ENCODE data around the gene NIPAL3. TPM values are rescaled to one million over a fixed set of nuclear protein-coding genes. Genes with fewer than 3 reads are reported as not detected.
A peak's percentile ranks its signal among the peaks of the same experiment; 100 is the strongest.
"Not testable (repeated sequence)": the region's sequence is repeated elsewhere in the genome, so short reads cannot be mapped to it uniquely, and the experiment has no call there.

Gene NIPAL3
- total and polyA plus RNA-seq, 4 donors: 23.9 to 66.8 (median 25.3) TPM

DNA sequence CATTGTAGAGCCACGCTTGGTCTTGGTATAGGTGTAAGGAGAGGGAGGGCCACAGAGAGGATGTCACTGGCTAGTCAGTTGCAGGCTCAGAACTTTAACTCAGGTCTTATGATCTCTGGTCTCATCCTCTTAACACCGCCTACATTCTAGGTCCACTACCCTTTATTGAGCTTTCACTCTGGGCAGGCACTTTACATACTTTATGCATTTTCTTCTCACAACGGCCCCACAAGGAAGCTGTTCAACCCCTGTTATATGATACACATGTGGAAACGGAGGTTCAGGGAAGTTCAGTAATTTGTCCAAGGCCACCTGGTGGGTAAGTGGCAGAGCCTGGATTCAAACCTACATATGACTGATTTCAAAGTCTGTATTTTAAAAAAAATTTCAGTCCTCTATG is 61.7 kb downstream of the NIPAL3 start:
- Histone ChIP-seq H3K36me3 (ENCODE audit: control insufficient read depth, insufficient read depth, low read length) (no peaks in the 10 kb centered on the region), H3K9me3 (ENCODE audit: control insufficient read depth, insufficient read depth, low read length) (no peaks in the 10 kb centered on the region), H3K4me3 (ENCODE audit: low read depth, low read length) (no peak overlapping the region), H3K4me1 (ENCODE audit: control insufficient read depth, insufficient read depth, low read length) (no peaks in the 10 kb centered on the region), H3K27ac (ENCODE audit: low read depth, low read length) (no peak overlapping the region), H3K27me3 (ENCODE audit: control insufficient read depth, insufficient read depth, low read length) (no peaks in the 10 kb centered on the region)
- DNase-seq (ENCODE audit: low read depth in 4 of 6, low spot score in 6 of 6): no peak
- WGBS (ENCODE audit: insufficient coverage): no CpG with 5 or more reads among the region's 4 CpGs

GRCh38 chr1:24481101-24481500 is 65.5 kb downstream of the NIPAL3 start:
- Histone ChIP-seq H3K36me3 (ENCODE audit: control insufficient read depth, insufficient read depth, low read length) (no peaks in the 10 kb centered on the region), H3K27ac (ENCODE audit: low read depth, low read length) (no peak overlapping the region), H3K27me3 (ENCODE audit: control insufficient read depth, insufficient read depth, low read length) (no peaks in the 10 kb centered on the region), H3K4me1 (ENCODE audit: control insufficient read depth, insufficient read depth, low read length) (no peaks in the 10 kb centered on the region), H3K4me3 (ENCODE audit: low read depth, low read length) (no peak overlapping the region), H3K9me3 (ENCODE audit: control insufficient read depth, insufficient read depth, low read length) (no peaks in the 10 kb centered on the region)
- WGBS (ENCODE audit: insufficient coverage): 57% methylated on average over 2 of the region's 2 CpGs
- peak in 1 of 6 donors; percentile 27 for DNase-seq (ENCODE audit: low read depth in 4 of 6, low spot score in 6 of 6)

GRCh38 chr1:24481843-24482610 is 66.4 kb downstream of the NIPAL3 start:
- DNase-seq (ENCODE audit: low read depth in 4 of 6, low spot score in 6 of 6): no peak
- no peaks in the 10 kb centered on the region for H3K4me1 ChIP-seq (ENCODE audit: control insufficient read depth, insufficient read depth, low read length)
- no peaks in the 10 kb centered on the region for H3K9me3 ChIP-seq (ENCODE audit: control insufficient read depth, insufficient read depth, low read length)
- no peak overlapping the region for H3K27ac ChIP-seq (ENCODE audit: low read depth, low read length)
- H3K36me3 ChIP-seq (ENCODE audit: control insufficient read depth, insufficient read depth, low read length): no peaks in the 10 kb centered on the region
- H3K27me3 ChIP-seq (ENCODE audit: control insufficient read depth, insufficient read depth, low read length): no peaks in the 10 kb centered on the region
- no peak overlapping the region for H3K4me3 ChIP-seq (ENCODE audit: low read depth, low read length)
- 92% methylated on average over 12 of the region's 16 CpGs for WGBS (ENCODE audit: insufficient coverage)

GRCh38 chr1:24483441-24483840 is 67.8 kb downstream of the NIPAL3 start:
- WGBS (ENCODE audit: insufficient coverage): 91% methylated on average over 3 of the region's 5 CpGs
- no peaks in the 10 kb centered on the region for H3K36me3 ChIP-seq (ENCODE audit: control insufficient read depth, insufficient read depth, low read length)
- H3K27ac ChIP-seq (ENCODE audit: low read depth, low read length): no peak overlapping the region
- DNase-seq (ENCODE audit: low read depth in 4 of 6, low spot score in 6 of 6): no peak
- H3K4me3 ChIP-seq (ENCODE audit: low read depth, low read length): no peak overlapping the region
- no peaks in the 10 kb centered on the region for H3K9me3 ChIP-seq (ENCODE audit: control insufficient read depth, insufficient read depth, low read length)
- no peaks in the 10 kb centered on the region for H3K27me3 ChIP-seq (ENCODE audit: control insufficient read depth, insufficient read depth, low read length)
- H3K4me1 ChIP-seq (ENCODE audit: control insufficient read depth, insufficient read depth, low read length): no peaks in the 10 kb centered on the region

GRCh38 chr1:24484199-24484598 is 68.6 kb downstream of the NIPAL3 start:
- H3K4me3 ChIP-seq (ENCODE audit: low read depth, low read length): no peak overlapping the region
- H3K27ac ChIP-seq (ENCODE audit: low read depth, low read length): no peak overlapping the region
- no peaks in the 10 kb centered on the region for H3K4me1 ChIP-seq (ENCODE audit: control insufficient read depth, insufficient read depth, low read length)
- 69% methylated on average over 4 of the region's 4 CpGs for WGBS (ENCODE audit: insufficient coverage)
- H3K9me3 ChIP-seq (ENCODE audit: control insufficient read depth, insufficient read depth, low read length): no peaks in the 10 kb centered on the region
- no peaks in the 10 kb centered on the region for H3K27me3 ChIP-seq (ENCODE audit: control insufficient read depth, insufficient read depth, low read length)
- H3K36me3 ChIP-seq (ENCODE audit: control insufficient read depth, insufficient read depth, low read length): no peaks in the 10 kb centered on the region
- DNase-seq (ENCODE audit: low read depth in 4 of 6, low spot score in 6 of 6): no peak

GRCh38 chr1:24486331-24487065 is 70.9 kb downstream of the NIPAL3 start:
- H3K27ac ChIP-seq (ENCODE audit: low read depth, low read length): no peak overlapping the region
- H3K27me3 ChIP-seq (ENCODE audit: control insufficient read depth, insufficient read depth, low read length): no peaks in the 10 kb centered on the region
- H3K4me3 ChIP-seq (ENCODE audit: low read depth, low read length): no peak overlapping the region
- DNase-seq (ENCODE audit: low read depth in 4 of 6, low spot score in 6 of 6): no peak
- 94% methylated on average over 5 of the region's 7 CpGs for WGBS (ENCODE audit: insufficient coverage)
- H3K9me3 ChIP-seq (ENCODE audit: control insufficient read depth, insufficient read depth, low read length): peaks cover 2% of the 10 kb centered on the region
- H3K36me3 ChIP-seq (ENCODE audit: control insufficient read depth, insufficient read depth, low read length): no peaks in the 10 kb centered on the region
- H3K4me1 ChIP-seq (ENCODE audit: control insufficient read depth, insufficient read depth, low read length): no peaks in the 10 kb centered on the region

DNA sequence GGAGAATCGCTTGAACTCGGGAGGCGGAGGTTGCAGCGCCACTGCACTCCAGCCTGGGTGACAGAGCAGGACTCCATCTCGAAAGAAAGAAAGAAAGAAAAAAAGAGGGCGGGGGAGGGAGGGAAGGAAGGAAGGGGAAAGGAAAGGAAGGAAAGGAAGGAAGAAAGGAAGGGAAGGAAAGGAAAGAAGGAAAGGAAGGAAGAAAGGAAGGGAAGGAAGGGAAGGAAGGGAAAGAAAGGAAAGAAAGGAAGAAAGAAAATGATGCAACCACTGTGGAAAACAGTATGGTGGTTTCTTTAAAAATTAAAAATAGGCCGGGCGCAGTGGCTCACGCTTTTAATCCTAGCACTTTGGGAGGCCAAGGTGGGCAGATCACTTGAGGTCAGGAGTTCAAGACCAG is 71.9 kb downstream of the NIPAL3 start:
- no peak overlapping the region for H3K4me3 ChIP-seq (ENCODE audit: low read depth, low read length)

DNA sequence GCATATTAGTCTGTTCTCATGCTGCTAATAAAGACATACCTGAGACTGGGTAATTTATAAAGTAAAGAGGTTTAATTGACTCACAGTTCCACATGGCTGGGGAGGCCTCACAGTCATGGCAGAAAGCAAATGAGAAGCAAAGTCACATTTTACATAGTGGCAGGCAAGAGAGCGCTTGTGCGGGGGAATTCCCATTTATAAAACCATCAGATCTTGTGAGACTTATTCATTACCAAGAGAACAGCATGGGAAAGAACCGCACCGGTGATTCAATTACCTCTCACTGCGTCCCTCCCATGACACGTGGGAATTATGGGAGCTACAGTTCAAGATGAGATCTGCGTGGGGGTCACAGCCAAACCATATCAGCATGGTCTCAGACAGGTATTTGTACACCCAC is 72.6 kb downstream of the NIPAL3 start:
- H3K9me3 ChIP-seq (ENCODE audit: control insufficient read depth, insufficient read depth, low read length); H3K36me3 ChIP-seq (ENCODE audit: control insufficient read depth, insufficient read depth, low read length); H3K4me3 ChIP-seq (ENCODE audit: low read depth, low read length); H3K27ac ChIP-seq (ENCODE audit: low read depth, low read length); H3K4me1 ChIP-seq (ENCODE audit: control insufficient read depth, insufficient read depth, low read length); H3K27me3 ChIP-seq (ENCODE audit: control insufficient read depth, insufficient read depth, low read length): not testable (repeated sequence)
- DNase-seq (ENCODE audit: low read depth in 4 of 6, low spot score in 6 of 6): peak in 1 of 6 donors; percentile 67
- 91% methylated on average over 7 of the region's 7 CpGs for WGBS (ENCODE audit: insufficient coverage)

More for the DNA sequence above, 71.9 kb downstream of the NIPAL3 start:
- WGBS (ENCODE audit: insufficient coverage): 87% methylated on average over 3 of the region's 9 CpGs
- Histone ChIP-seq H3K27ac (ENCODE audit: low read depth, low read length) (no peak overlapping the region), H3K9me3 (ENCODE audit: control insufficient read depth, insufficient read depth, low read length) (peaks cover 2% of the 10 kb centered on the region), H3K27me3 (ENCODE audit: control insufficient read depth, insufficient read depth, low read length) (no peaks in the 10 kb centered on the region), H3K4me1 (ENCODE audit: control insufficient read depth, insufficient read depth, low read length) (no peaks in the 10 kb centered on the region), H3K36me3 (ENCODE audit: control insufficient read depth, insufficient read depth, low read length) (no peaks in the 10 kb centered on the region)
- no peak for DNase-seq (ENCODE audit: low read depth in 4 of 6, low spot score in 6 of 6)

- H3K27ac ChIP-seq (ENCODE audit: low read depth, low read length): no peak overlapping the region
- no peak for DNase-seq (ENCODE audit: low read depth in 4 of 6, low spot score in 6 of 6)
- peaks cover 2% of the 10 kb centered on the region for H3K9me3 ChIP-seq (ENCODE audit: control insufficient read depth, insufficient read depth, low read length)
- no peaks in the 10 kb centered on the region for H3K27me3 ChIP-seq (ENCODE audit: control insufficient read depth, insufficient read depth, low read length)
- no peaks in the 10 kb centered on the region for H3K4me1 ChIP-seq (ENCODE audit: control insufficient read depth, insufficient read depth, low read length)
- H3K4me3 ChIP-seq (ENCODE audit: low read depth, low read length): no peak overlapping the region
- H3K36me3 ChIP-seq (ENCODE audit: control insufficient read depth, insufficient read depth, low read length): no peaks in the 10 kb centered on the region
- 85% methylated on average over 11 of the region's 13 CpGs for WGBS (ENCODE audit: insufficient coverage)
Measured at GRCh38 chr1:24489674-24490073, 74.1 kb downstream of the NIPAL3 start.

Data from spinal cord (tissue), 10 donors.